Erythroblast (primary cell): Measurements from ENCODE around the gene PRKAR1B.

Experiments
- DNase-seq, 2 experiments: peaks; one replicate each; lab custom pipeline; 2025; lab: John Stamatoyannopoulos, UW
- GATA1 ChIP-seq: IDR thresholded peaks from 2 replicates; pipeline ENCODE4 v1.6.1; 2011; ENCODE audit warnings: low read depth, mild to moderate bottlenecking, control low read depth, low read length, moderate library complexity
- POLR2A ChIP-seq: IDR thresholded peaks from 2 replicates; pipeline ENCODE4 v1.6.1; 2011; ENCODE audit warnings: mild to moderate bottlenecking, low read length

The PRKAR1B gene

DNA sequence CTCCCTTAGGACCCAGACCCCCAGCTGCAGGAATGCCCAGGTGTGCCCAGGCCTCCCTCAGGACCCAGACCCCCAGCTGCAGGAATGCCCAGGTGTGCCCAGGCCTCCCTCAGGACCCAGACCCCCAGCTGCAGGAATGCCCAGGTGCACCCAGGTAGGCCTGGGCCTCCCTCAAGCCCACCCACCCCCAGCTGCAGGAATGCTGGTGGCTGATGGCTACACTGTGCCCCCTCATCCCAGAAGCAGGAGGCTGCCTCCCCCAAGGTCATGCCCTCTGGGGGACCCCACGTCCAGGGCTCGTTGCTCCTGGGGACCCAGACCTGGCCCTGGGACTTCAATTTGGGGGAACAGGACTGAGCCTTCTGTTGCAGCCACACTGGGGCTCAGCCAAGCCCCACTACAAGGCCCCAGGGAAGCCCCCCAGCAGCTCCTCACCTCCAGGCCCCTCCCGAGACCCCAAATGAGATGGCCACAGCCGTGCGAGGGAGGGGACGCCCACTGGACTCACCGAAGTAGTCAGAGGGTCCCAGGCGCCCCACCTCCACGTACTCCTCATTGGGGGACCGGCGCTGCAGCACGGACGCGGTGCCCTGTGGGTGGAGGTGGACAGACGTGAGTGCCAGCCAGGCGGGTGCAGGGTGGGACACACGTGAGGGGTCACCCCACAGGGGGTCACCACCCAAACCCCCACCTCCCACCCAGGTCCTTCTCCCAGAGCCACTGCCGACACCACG lies 176.0 kb downstream of the PRKAR1B start:
- DNase-seq, result no peak
- TF ChIP-seq GATA1 (no peak), POLR2A (no peak)

DNA sequence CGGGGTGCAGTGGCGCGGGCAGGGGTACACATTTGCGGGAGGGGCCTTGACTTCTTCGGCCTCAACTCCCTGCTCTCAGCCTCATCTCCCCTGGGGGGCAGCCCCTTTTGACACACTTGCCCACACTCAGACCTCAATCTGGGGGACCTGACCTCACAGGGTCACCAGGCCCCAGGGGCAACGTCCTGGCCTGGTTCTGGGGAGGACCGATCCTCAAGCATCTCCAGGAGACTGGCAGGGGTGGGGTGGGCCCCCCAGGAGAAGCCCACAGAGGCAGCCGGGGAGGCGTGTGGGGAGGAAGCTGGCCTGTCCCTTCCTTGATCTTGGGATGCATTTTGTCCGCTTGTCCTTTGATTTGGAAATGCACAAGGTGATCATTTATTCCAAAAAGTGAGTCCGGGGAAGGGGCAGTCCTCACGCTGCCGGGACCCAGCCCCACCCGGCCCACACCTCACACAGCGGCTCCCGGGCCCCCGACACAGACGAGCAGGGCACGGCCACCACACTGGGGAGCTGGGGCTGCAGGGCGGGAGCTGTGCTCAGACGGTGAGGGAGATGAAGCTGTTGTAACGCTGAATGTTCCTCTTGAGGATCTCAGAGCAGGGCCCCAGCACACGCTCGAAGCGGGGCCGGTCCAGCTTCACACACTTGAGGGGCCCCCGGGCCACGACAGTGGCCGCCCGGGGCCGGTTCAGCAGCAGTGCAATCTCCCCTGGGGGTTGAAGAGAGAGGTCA lies 177.0 kb downstream of the PRKAR1B start:
- TF ChIP-seq GATA1, result no peak
- no peak for TF ChIP-seq POLR2A
- no peak for DNase-seq

DNA sequence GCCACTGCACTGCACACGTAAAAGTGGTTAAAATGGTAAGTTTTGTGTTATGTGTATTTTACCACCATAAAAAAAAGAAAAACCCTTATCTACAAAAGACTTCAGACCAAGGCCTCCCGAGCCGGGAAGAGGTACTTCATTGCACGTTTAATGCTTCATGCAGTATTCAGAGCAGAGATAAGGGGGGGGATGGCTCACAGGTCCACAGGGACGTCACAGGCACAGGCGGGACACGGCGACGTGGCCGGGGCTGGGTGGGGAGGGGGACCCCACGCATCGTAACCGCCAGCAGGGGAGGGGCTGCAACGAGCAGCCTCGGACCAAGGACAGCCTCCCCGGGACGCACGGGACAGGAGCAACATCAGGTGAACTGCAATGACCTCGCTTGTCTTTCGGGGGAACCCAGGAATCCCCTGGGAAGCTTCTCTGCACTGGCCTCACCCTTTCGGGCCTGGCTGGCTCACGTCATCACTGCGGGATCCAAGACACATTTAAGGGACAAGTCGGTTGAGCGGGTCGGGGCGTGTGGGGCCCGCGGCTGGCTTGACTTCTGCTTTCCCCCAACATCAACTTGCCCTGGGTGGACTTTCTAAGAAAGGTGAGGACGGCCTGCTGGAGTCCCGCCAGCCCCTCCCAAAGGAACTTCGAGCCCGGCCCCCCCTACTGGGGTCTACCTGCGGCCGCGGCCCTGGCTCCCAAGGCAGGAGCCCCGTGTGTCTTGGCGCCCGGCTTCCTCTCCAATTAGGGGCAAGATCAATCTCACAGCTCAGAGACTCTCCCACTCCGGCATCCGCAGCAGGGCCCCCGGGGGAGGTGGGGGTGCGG lies 177.8 kb downstream of the PRKAR1B start:
- no peak for DNase-seq
- TF ChIP-seq POLR2A (no peak), GATA1 (no peak)

DNA sequence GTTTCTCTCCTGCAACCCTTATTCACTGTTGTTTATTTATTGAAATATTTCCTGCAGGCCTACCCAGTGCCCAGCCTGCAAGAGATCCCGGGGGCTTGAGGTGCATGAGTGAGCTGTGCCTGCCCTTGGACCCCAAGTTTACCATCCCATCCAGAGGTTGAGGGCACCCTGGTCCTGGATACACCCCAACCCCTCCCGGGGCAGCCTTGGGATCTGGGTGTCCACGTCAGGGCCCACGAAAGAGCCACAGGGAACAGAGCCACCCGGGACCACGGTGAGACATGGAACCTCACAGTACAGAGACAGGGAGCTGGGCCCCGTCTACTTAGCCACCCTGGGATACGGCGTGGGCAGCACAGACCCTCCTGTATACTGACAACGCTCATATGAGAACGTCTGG lies 178.7 kb downstream of the PRKAR1B start:
- DNase-seq, result no peak

DNA sequence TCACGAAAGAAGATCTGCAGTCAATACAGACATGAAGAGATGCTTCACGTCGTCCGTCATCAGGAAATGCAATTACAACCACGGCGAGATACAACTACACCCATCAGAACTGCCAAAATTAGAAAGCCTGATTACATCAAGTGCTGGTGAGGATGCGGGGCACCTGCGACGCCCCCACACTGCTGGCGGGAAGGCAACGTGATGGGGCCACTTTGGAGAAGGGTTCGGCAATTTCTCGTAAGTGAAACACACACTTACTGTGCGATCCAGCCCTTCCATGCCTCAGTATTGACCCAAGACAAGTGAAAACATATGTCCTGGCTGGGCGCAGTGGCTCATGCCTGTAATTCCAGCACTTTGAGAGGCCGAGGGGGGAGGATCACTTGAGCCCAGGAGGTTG lies 181.6 kb downstream of the PRKAR1B start:
- no peak for TF ChIP-seq POLR2A
- no peak for TF ChIP-seq GATA1
- DNase-seq, result no peak

More for the DNA sequence above, 178.7 kb downstream of the PRKAR1B start:
- TF ChIP-seq POLR2A (no peak), GATA1 (no peak)

DNA sequence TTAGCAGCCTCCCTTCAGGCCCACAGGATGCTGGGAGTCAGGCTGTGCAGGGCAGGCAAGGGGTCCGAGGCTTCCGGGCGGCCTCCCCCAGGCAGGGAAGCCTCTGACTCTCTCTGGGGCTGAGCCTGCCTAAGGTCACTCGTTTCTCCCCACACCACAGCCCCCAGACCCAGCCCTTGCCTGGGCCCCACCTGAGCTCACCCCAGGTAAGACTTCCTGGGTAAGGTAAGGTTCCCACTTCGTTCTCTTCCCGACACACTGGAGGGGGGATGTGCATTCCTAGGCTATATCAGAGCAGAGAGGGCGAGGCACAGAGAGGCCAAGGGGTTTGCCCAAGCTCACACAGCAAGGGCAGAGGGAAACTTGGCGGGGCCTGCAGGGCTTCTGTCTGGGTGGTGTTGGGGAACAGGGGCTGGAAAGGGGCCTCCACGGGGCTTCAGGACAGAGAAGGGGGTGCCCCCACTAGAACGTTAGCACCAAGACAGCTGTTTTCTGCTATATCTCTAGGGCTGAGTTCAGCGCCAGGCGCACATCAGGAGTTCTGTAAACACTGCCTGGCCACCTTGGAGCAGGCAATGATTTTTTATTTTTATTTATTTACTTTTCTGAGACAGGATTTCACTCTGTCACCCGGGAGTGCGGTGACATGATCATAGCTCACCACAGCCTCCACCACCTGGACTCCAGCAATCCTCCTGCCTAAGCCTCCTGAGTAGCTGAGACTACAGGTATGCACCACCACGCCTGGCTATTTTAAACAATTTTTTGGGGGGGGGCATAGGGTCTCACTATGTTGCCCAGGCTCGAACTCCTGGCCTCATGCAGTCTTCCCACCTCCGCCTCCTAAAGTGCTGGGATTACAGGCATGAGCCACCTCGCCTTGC lies 182.5 kb downstream of the PRKAR1B start:
- DNase-seq, result no peak
- TF ChIP-seq GATA1, result no peak
- no peak for TF ChIP-seq POLR2A

DNA sequence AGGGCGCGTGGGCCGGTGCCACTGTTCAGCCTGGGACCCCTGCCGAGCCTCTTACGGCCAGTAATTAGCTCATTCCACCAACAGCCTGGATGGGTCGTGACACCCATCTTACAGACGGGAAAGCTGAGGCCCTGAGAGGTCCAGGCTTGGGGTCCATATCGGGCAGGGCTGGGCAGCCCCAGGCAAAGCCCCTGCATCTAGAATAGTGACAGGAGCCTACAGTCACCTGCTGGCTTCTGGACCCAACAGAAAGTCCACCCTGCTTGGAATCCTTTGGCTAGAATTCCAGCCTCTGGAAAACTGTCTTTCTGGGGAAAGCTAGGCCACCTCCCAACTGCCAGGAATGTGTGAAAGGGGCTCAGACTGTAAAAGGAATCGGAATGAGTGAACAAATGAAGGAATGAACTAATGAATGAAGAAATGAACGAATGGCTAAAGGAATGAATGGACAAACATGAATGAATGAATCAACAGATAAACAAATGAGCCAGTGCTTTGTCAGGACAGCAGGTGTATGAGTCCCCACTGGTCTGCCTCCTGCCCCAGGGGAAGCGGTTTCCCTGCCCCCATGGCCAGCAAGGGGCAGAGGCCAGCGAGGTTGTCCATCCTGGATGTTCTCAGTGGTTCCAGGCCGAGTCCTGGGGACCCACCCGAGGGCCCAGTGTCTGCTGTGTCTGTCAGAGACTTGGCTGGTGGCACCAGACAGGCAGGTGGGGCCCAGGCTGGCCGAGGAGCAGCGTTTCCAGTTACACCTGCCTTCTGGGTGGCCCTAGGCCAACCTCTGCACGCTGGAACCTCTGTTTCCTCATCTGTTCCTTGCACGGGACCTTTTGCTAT lies 183.4 kb downstream of the PRKAR1B start:
- DNase-seq, result no peak
- TF ChIP-seq GATA1, result no peak
- TF ChIP-seq POLR2A, result no peak

DNA sequence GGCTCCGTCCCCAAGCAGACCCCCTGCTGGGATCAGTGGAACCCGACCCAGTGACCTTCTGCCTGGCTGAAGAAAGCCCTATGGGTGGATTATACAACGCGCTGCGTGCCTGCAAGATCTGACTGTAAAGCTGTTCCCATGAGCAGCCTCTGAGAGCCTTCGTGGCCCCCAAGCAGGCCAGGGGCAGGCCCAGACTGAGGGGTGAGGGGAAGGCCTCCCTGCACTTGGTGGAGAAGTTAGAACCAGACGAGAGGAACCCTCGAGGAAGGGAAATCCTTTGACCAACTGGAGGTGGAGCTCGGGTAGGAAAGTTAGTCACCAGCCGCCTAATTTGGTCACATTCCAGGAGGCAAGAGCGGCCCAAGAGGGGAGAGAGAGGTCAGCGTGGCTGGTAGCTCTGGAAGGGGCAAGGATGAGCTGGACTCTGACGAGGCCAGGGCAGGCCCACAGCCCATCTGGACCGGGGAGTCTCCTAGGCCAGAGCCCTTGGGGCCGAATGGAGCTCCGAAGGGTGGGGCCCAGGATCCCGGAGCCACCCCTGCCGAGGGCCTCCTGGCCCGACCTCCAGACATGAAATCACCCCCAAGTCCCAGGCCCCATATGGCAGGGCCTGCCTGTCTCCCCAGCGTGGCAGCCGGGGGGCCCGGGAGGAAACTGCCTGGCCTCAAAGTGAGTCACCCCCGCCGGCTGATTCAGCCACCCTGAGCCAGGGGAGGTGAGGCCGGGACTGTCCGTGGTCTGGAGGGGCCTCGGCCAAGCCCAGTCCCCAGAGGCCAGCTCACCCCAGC lies 184.2 kb downstream of the PRKAR1B start:
- TF ChIP-seq POLR2A, result no peak
- no peak for TF ChIP-seq GATA1
- DNase-seq, result no peak

DNA sequence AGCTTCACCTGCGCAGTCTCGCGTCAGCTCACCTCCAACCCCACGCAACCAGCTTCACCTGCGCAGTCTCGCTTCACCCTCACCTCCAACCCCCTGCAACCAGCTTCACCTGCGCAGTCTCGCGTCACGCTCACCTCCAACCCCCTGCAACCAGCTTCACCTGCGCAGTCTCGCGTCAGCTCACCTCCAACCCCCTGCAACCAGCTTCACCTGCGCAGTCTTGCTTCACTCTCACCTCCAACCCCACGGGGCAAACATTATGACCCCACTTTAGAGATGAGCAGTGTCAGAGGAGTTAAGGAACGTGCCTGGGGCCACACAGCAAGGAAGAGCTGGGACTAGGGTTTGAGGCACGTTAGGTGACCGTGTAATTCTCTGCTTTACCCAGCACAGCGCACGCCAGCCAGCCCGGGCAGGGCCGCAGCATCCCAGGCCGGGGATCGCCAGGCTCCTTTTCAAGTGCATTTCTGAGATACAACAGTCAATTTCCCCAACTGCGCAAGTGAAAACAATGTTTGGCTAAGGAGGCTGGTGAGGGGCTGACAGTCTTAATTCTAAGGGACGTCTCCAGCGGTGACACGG lies 184.9 kb downstream of the PRKAR1B start:
- no peak for DNase-seq
- TF ChIP-seq POLR2A (no peak), GATA1 (no peak)

DNA sequence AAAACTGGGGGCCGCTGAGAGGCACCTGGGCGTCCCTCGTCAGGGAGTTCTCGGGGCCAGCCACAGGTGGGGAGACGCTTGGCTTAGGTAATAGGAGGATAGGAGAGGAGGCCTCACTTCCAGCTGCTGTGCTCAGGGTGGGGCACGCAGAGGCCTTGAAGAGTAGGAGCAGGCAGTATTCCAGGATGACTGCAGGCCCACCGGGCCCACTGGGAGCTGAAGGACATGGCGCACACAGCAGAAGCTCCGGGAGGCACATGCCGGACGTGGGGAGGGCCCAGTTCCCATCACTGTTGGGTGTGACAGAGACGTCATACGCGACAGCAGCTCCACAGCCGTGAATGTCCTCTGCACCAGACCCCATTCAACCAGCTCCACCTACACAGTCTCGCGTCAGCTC lies 185.4 kb downstream of the PRKAR1B start:
- TF ChIP-seq GATA1 (no peak), POLR2A (no peak)
- DNase-seq, result no peak

DNA sequence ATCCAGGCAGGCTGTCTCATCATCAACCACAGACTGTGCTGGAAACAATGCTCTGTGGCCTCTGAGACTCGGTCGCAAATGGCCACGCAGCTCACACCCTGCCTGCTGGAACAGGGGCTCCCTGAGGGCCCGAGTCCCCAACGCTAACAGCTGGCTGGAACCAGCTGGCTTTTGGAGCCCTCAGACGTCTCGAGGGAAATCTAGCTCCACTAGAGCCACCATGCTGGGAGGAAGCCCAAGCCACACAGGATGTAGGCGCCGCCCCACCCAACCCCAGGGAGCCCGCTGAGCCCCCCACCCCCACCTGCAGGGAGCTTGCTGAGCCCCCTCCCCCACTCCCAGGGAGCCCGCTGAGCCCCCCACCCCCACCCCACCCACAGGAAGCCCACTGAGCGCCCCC lies 186.1 kb downstream of the PRKAR1B start:
- TF ChIP-seq GATA1, result no peak
- DNase-seq, result no peak
